NCI-H2227 treated with DMSO at 0.1 percent for 48 hours (cell line): ENCODE results near the gene RCAN2.
"Not testable (repeated sequence)": the region's sequence is repeated elsewhere in the genome, so short reads cannot be mapped to it uniquely, and the experiment has no call there.

ENCODE experiments used
- DNase-seq: peaks from one replicate; lab custom pipeline; 2025; lab: John Stamatoyannopoulos, UW

Gene RCAN2

GRCh38 chr6:46440141-46440540, 51.1 kb downstream of the RCAN2 start:
- no peak for DNase-seq

GRCh38 chr6:46438245-46438644, 53.0 kb downstream of the RCAN2 start:
- DNase-seq, result no peak

- no peak for DNase-seq
These were observed 53.5 kb downstream of the RCAN2 start for GRCh38 chr6:46437671-46438221.

- no peak for DNase-seq
These were observed 68.6 kb downstream of the RCAN2 start for GRCh38 chr6:46422619-46423018.

- no peak for DNase-seq
These were observed 69.3 kb downstream of the RCAN2 start for GRCh38 chr6:46421939-46422338.

GRCh38 chr6:46420921-46421638, 70.2 kb downstream of the RCAN2 start:
- no peak for DNase-seq

- DNase-seq, result peak; percentile 27
These were observed 71.7 kb downstream of the RCAN2 start for GRCh38 chr6:46419576-46420002.

GRCh38 chr6:46414398-46414797, 76.9 kb downstream of the RCAN2 start:
- no peak for DNase-seq

GRCh38 chr6:46412662-46413061, 78.6 kb downstream of the RCAN2 start:
- peak; percentile 13 for DNase-seq

GRCh38 chr6:46411456-46412197, 79.6 kb downstream of the RCAN2 start:
- no peak for DNase-seq

GRCh38 chr6:46410334-46410953, 80.8 kb downstream of the RCAN2 start:
- DNase-seq, result peak; percentile 70

- DNase-seq, result peak; percentile 32
These were observed 83.3 kb downstream of the RCAN2 start for GRCh38 chr6:46407776-46408530.

- DNase-seq, result no peak
These were observed 84.0 kb downstream of the RCAN2 start for GRCh38 chr6:46407246-46407645.

- DNase-seq, result not testable (repeated sequence)
These were observed 85.5 kb downstream of the RCAN2 start for GRCh38 chr6:46405620-46406180.

- no peak for DNase-seq
These were observed 90.4 kb downstream of the RCAN2 start for GRCh38 chr6:46400898-46401297.

- DNase-seq, result no peak
These were observed 95.7 kb downstream of the RCAN2 start for GRCh38 chr6:46395530-46395929.

- DNase-seq, result no peak
These were observed 97.3 kb downstream of the RCAN2 start for GRCh38 chr6:46393940-46394337.

- no peak for DNase-seq
These were observed 97.9 kb downstream of the RCAN2 start for GRCh38 chr6:46393161-46393939.

- no peak for DNase-seq
These were observed 99.0 kb downstream of the RCAN2 start for GRCh38 chr6:46392294-46392693.

- no peak for DNase-seq
These were observed 100.9 kb downstream of the RCAN2 start for GRCh38 chr6:46390153-46390876.
